ENCODE measurements around the gene CABLES2.
A peak's percentile ranks its signal among the peaks of the same experiment; 100 is the strongest.

Gene CABLES2

DNA sequence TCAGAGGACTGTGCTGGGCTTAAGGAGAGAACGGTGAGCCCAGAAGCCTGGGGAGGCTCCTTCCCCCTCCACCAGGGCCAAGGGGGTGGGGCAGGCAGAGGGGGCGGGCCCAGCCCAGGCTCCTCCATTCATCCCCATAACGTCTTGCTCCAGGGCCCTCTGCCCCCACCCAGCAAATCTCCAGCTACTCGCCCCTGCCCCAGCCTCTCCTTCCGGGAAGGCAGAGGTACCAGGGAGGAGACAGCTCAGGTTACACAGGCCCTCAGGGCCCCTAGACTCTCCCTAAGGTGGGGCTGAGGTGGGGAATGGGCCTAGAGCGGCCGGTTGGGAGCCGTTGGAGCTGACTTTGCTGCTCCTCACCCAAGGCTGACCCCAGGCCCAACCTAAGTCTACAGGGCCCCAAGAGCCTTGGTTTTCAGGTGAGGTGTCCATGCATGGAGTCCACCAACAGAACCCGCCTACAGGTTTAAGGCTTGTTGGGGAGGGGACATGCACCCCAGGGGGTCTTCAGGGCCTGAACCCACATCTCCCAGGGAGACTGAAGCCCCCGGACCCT, 41.2 kb downstream of the CABLES2 start:
- Histone ChIP-seq H3K18ac (ENCODE audit: low read length) (peak overlapping the region; percentile 67), H3K4me3 (ENCODE audit: low read depth, low read length) (peak overlapping the region; percentile 80), H2AK5ac (ENCODE audit: low read length) (peak overlapping the region; percentile 31), H3K27ac (ENCODE audit: low read depth, low read length) (peak overlapping the region; percentile 84), H4K91ac (ENCODE audit: low read depth, low read length) (peak overlapping the region; percentile 29), H2BK120ac (ENCODE audit: insufficient read depth, low read length, poor library complexity) (peak overlapping the region; percentile 70), H3K4ac (ENCODE audit: low read depth, low read length) (peak overlapping the region; percentile 78), H3K79me1 (ENCODE audit: low read length) (peaks cover 49% of the 10 kb centered on the region), H2BK5ac (ENCODE audit: low read depth, low read length, poor library complexity) (peak overlapping the region; percentile 81), H3K9ac (ENCODE audit: low read length) (peak overlapping the region; percentile 18), H3K14ac (ENCODE audit: low read length) (peak overlapping the region; percentile 47), H3K4me1 (ENCODE audit: control insufficient read depth in 1 of 2, insufficient read depth in 2 of 2, low read length in 2 of 2) (peaks cover 71 to 81% of the 10 kb centered on the region in 2 experiments), H4K8ac (ENCODE audit: low read depth, low read length) (peak overlapping the region; percentile 48), H4K12ac (ENCODE audit: low read depth, low read length) (peak overlapping the region; percentile 44), H3K27me3 (ENCODE audit: insufficient read depth, low read length) (no peaks in the 10 kb centered on the region), H3K4me2 (ENCODE audit: low read length) (peak overlapping the region; percentile 91), H3K36me3 (ENCODE audit: control insufficient read depth in 1 of 2, insufficient read depth in 2 of 2, low read length in 2 of 2) (peaks cover 15 to 16% of the 10 kb centered on the region in 2 experiments), H2AFZ (ENCODE audit: insufficient read depth, low read length, poor library complexity) (no peak overlapping the region), H3K9me3 (ENCODE audit: insufficient read depth, low read depth, low read length) (peaks cover 2% of the 10 kb centered on the region), H2BK12ac (ENCODE audit: low read length) (peak overlapping the region; percentile 6), H3K79me2 (ENCODE audit: control insufficient read depth, insufficient read depth, low read length, poor library complexity) (peaks cover 42% of the 10 kb centered on the region), H3K23ac (ENCODE audit: low read length) (no peak overlapping the region)
- WGBS (ENCODE audit: extremely low coverage, insufficient coverage, insufficient read length): no CpG with 5 or more reads among the region's 10 CpGs
- peak; percentile 84 to 85 for DNase-seq

DNA sequence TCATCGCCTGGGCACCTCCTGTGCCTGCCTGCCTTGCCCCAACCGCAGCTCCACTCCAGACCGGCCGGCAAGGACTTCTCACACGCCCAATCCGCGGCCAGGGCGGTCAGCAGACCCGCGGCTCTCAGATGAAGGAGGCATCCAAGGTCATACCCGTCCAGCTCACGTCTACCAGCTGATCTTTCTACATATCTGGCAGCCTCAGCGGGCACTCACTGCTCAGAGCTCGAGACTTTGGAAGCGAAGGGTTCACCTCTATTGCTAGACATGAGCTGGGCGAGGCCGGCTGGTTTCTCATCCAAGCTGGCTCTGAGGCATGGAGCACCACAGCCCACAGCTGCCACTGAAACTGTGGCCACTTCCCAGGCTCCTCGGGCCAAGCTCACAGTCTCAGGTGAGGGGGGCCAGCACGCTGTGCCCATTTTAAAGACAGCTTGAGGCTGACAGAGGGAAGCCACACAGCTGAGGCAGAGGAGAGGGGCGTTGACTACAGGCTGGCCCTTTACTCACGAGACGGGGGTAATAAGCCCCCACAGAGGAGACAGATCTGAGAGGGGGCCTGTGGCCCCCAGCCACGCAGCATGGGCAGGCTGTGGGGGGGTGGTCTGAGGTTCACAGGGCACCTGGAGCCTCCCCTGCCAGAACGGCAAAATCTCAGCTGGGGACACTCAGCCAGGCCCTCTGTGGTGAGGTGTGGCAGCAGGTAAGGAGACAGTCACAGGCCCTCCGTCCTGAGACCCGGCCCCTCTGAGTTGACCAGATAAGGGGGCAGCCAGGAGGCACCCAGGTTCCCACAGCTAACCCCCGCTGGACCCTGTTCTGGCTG, 42.0 kb downstream of the CABLES2 start:
- H3K4me3 ChIP-seq (ENCODE audit: low read depth, low read length): no peak overlapping the region

DNA sequence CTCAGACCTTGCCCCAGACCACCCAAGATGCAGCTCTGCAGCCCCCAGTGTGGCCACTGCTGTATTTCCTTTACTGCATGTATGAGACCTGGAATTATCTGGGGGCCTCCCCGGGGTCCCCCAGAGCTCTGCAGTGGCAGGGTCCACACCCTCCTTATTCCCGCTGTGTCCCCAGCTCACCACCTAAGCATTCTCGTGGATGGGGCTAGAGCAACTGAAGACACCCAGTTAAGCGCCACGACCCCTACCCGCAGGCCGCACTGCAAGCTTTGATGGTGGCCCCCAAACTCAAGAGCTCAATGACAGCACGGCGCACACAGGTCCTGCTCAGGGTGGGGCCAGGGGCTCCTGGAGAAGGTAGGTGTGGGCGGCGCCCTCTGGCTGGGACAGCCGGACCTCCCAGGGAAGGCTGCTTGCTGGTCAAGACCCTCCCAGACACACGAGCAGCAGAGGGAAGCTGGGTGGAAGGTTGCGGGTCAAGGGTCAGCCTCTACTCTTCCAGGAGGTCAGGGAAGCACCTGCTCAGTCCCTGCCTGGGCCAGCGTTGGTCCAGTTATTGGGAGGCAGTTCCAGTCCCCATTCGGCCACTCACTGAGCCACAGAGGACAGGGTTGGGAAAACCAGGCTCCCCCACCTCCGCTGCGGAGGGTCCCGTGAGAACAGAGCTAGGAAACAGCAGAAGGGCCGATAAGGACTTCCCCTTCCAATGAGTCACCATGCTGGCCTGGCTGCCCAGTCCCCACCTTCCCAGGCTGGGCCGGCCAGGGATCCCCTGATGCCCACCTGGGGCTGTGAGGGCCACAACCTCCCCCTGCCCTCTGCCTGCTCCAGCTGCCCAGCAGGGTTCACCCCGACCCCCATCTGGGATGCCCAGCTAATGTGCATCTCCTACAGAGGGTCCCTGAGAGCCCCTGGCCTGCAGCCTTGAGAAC, 42.9 kb downstream of the CABLES2 start:
- Histone ChIP-seq H4K8ac (ENCODE audit: low read depth, low read length) (no peak overlapping the region), H2BK5ac (ENCODE audit: low read depth, low read length, poor library complexity) (no peak overlapping the region), H2AK5ac (ENCODE audit: low read length) (peak overlapping the region; percentile 45), H3K4ac (ENCODE audit: low read depth, low read length) (peak overlapping the region; percentile 78), H3K79me2 (ENCODE audit: control insufficient read depth, insufficient read depth, low read length, poor library complexity) (peaks cover 50% of the 10 kb centered on the region), H3K36me3 (ENCODE audit: control insufficient read depth in 1 of 2, insufficient read depth in 2 of 2, low read length in 2 of 2) (peaks cover 19 to 23% of the 10 kb centered on the region in 2 experiments), H3K9ac (ENCODE audit: low read length) (no peak overlapping the region), H3K4me2 (ENCODE audit: low read length) (peak overlapping the region; percentile 25), H3K9me3 (ENCODE audit: insufficient read depth, low read depth, low read length) (peaks cover 2% of the 10 kb centered on the region), H3K79me1 (ENCODE audit: low read length) (peaks cover 46% of the 10 kb centered on the region), H2BK12ac (ENCODE audit: low read length) (no peak overlapping the region), H4K12ac (ENCODE audit: low read depth, low read length) (no peak overlapping the region), H3K18ac (ENCODE audit: low read length) (peak overlapping the region; percentile 33), H3K23ac (ENCODE audit: low read length) (no peak overlapping the region), H4K91ac (ENCODE audit: low read depth, low read length) (peak overlapping the region; percentile 13), H3K4me3 (ENCODE audit: low read depth, low read length) (peak overlapping the region; percentile 39), H2AFZ (ENCODE audit: insufficient read depth, low read length, poor library complexity) (peak overlapping the region; percentile 8), H2BK120ac (ENCODE audit: insufficient read depth, low read length, poor library complexity) (peak overlapping the region; percentile 8), H3K4me1 (ENCODE audit: control insufficient read depth in 1 of 2, insufficient read depth in 2 of 2, low read length in 2 of 2) (peaks cover 59 to 72% of the 10 kb centered on the region in 2 experiments), H3K27me3 (ENCODE audit: insufficient read depth, low read length) (no peaks in the 10 kb centered on the region), H3K27ac (ENCODE audit: low read depth, low read length) (no peak overlapping the region), H3K14ac (ENCODE audit: low read length) (peak overlapping the region; percentile 24)
- peak in 1 of 2 donors; percentile 38 for DNase-seq
- WGBS (ENCODE audit: extremely low coverage, insufficient coverage, insufficient read length): no CpG with 5 or more reads among the region's 22 CpGs

More for the DNA sequence above, 42.0 kb downstream of the CABLES2 start:
- DNase-seq: peak; percentile 40 to 59
- Histone ChIP-seq H2AFZ (ENCODE audit: insufficient read depth, low read length, poor library complexity) (no peak overlapping the region), H4K91ac (ENCODE audit: low read depth, low read length) (peak overlapping the region; percentile 29), H2BK120ac (ENCODE audit: insufficient read depth, low read length, poor library complexity) (peak overlapping the region; percentile 54), H3K18ac (ENCODE audit: low read length) (peak overlapping the region; percentile 27), H3K79me1 (ENCODE audit: low read length) (peaks cover 52% of the 10 kb centered on the region), H3K4me2 (ENCODE audit: low read length) (peak overlapping the region; percentile 54), H3K23ac (ENCODE audit: low read length) (no peak overlapping the region), H4K8ac (ENCODE audit: low read depth, low read length) (peak overlapping the region; percentile 40), H3K4ac (ENCODE audit: low read depth, low read length) (peak overlapping the region; percentile 78), H3K27ac (ENCODE audit: low read depth, low read length) (peak overlapping the region; percentile 30), H4K12ac (ENCODE audit: low read depth, low read length) (peak overlapping the region; percentile 11), H3K36me3 (ENCODE audit: control insufficient read depth in 1 of 2, insufficient read depth in 2 of 2, low read length in 2 of 2) (peaks cover 18 to 19% of the 10 kb centered on the region in 2 experiments), H2BK12ac (ENCODE audit: low read length) (peak overlapping the region; percentile 38), H3K9me3 (ENCODE audit: insufficient read depth, low read depth, low read length) (peaks cover 2% of the 10 kb centered on the region), H3K9ac (ENCODE audit: low read length) (no peak overlapping the region), H3K79me2 (ENCODE audit: control insufficient read depth, insufficient read depth, low read length, poor library complexity) (peaks cover 45% of the 10 kb centered on the region), H3K14ac (ENCODE audit: low read length) (peak overlapping the region; percentile 47), H2AK5ac (ENCODE audit: low read length) (peak overlapping the region; percentile 51), H2BK5ac (ENCODE audit: low read depth, low read length, poor library complexity) (peak overlapping the region; percentile 23), H3K4me1 (ENCODE audit: control insufficient read depth in 1 of 2, insufficient read depth in 2 of 2, low read length in 2 of 2) (peaks cover 68 to 82% of the 10 kb centered on the region in 2 experiments), H3K27me3 (ENCODE audit: insufficient read depth, low read length) (no peaks in the 10 kb centered on the region)
- WGBS (ENCODE audit: extremely low coverage, insufficient coverage, insufficient read length): no CpG with 5 or more reads among the region's 27 CpGs
